ENCODE measurements around the gene TCEANC.

DNA sequence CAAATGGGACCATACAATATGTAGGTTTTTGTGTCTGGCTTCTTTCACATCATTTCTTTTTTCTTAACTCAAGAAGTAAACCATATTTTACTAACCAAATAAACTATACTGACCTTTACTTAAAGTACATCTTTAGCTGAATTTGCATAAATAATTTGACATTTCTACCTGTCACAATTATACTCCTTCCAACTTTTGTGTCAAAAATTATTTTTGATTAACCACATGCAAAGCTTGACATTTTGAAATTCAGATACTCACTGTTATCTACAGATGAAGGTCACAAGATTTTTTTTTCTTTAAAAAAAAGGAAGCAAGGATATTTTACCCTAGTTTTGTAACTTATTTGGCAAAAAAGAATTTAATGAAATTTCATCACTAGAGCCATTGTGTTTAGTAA, 23.9 kb downstream of the TCEANC start:
- no peak for TF ChIP-seq CTCF (IDR thresholded peaks at IDR 0.05)
- TF ChIP-seq, protein P1, sequence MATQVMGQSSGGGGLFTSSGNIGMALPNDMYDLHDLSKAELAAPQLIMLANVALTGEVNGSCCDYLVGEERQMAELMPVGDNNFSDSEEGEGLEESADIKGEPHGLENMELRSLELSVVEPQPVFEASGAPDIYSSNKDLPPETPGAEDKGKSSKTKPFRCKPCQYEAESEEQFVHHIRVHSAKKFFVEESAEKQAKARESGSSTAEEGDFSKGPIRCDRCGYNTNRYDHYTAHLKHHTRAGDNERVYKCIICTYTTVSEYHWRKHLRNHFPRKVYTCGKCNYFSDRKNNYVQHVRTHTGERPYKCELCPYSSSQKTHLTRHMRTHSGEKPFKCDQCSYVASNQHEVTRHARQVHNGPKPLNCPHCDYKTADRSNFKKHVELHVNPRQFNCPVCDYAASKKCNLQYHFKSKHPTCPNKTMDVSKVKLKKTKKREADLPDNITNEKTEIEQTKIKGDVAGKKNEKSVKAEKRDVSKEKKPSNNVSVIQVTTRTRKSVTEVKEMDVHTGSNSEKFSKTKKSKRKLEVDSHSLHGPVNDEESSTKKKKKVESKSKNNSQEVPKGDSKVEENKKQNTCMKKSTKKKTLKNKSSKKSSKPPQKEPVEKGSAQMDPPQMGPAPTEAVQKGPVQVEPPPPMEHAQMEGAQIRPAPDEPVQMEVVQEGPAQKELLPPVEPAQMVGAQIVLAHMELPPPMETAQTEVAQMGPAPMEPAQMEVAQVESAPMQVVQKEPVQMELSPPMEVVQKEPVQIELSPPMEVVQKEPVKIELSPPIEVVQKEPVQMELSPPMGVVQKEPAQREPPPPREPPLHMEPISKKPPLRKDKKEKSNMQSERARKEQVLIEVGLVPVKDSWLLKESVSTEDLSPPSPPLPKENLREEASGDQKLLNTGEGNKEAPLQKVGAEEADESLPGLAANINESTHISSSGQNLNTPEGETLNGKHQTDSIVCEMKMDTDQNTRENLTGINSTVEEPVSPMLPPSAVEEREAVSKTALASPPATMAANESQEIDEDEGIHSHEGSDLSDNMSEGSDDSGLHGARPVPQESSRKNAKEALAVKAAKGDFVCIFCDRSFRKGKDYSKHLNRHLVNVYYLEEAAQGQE (IDR thresholded peaks at IDR 0.05; ENCODE audit: insufficient read depth in 1 of 2, low read depth in 2 of 2, low read length in 1 of 2): no peak
